GM10248 (cell line): Measurements from ENCODE around the gene RPL13.

Source experiments
- CTCF ChIA-PET: fragments of 300-600 bp; sonication (Branson Sonifier 250); formaldehyde crosslinking; extraction: SDS; loops from one replicate; lab custom pipeline; 2021; ENCODE audit warnings: antibody characterized with exemption; lab: Yijun Ruan, JAX
- POLR2A ChIA-PET: fragments of 350-650 bp; sonication (Branson Sonifier 250); formaldehyde crosslinking; extraction: SDS; loops from one replicate; lab custom pipeline; 2020; ENCODE audit warnings: antibody characterized with exemption; lab: Yijun Ruan, JAX
- DNase-seq: peaks from one replicate; pipeline ENCODE4 v3.0.0; 2012; ENCODE audit errors: extremely low spot score
- CTCF ChIP-seq: IDR thresholded peaks from 2 replicates; pipeline ENCODE4 v1.5.1; 2012; ENCODE audit warnings: mild to moderate bottlenecking, low read depth; ENCODE audit errors: extremely low read depth, missing control alignments, control extremely low read depth

Gene RPL13

GRCh38 chr16:89605186-89605970, 44.9 kb downstream of the RPL13 start:
- TF ChIP-seq CTCF: no peak
- DNase-seq: no peak
- POLR2A ChIA-PET: no interaction called here
- CTCF ChIA-PET: interaction anchor here (1.0 kb wide), 1 partner anchor 9 kb away, joined by 3 read pairs; no protein-coding TSS in a partner anchor

- no peak for TF ChIP-seq CTCF
- DNase-seq: no peak
- ChIA-PET CTCF (interaction anchor here (1.0 kb wide), 2 partner anchors 8 to 11 kb away, joined by 3 read pairs; no protein-coding TSS in a partner anchor), POLR2A (interaction anchor here (0.5 kb wide), 1 partner anchor 13 kb away, joined by 4 read pairs; no protein-coding TSS in a partner anchor)
Measured at GRCh38 chr16:89606006-89606405, 45.5 kb downstream of the RPL13 start.

GRCh38 chr16:89607453-89607852, 47.0 kb downstream of the RPL13 start:
- POLR2A ChIA-PET: no interaction called here

GRCh38 chr16:89607937-89608740, 47.7 kb downstream of the RPL13 start:
- ChIA-PET CTCF (interaction anchor here (0.6 to 1.3 kb wide), 2 partner anchors 30 to 236 kb away, joined by 3 read pairs; no protein-coding TSS in a partner anchor), POLR2A (no interaction called here)
- TF ChIP-seq CTCF: no peak
- no peak for DNase-seq

More at GRCh38 chr16:89607453-89607852, 47.0 kb downstream of the RPL13 start:
- CTCF ChIA-PET: interaction anchor here (1.3 kb wide), 1 partner anchor 30 kb away, joined by 3 read pairs; no protein-coding TSS in a partner anchor
- no peak for DNase-seq
- TF ChIP-seq CTCF: no peak

GRCh38 chr16:89610108-89610453, 49.6 kb downstream of the RPL13 start:
- POLR2A ChIA-PET: no interaction called here
- no peak for TF ChIP-seq CTCF
- CTCF ChIA-PET: no interaction called here
- no peak for DNase-seq

GRCh38 chr16:89612415-89613166, 52.1 kb downstream of the RPL13 start:
- DNase-seq: no peak
- CTCF ChIA-PET: no interaction called here
- POLR2A ChIA-PET: no interaction called here
- TF ChIP-seq CTCF: no peak
